Ishikawa (cell line): ENCODE measurements around the gene PRR36.

Experiments used
- CEBPB ChIP-seq: IDR thresholded peaks from 2 replicates; pipeline ENCODE4 v1.6.1; 2012
- CREB1 ChIP-seq: IDR thresholded peaks from 2 replicates; pipeline ENCODE4 v1.6.1; 2012; ENCODE audit warnings: low read depth
- EGR1 ChIP-seq: IDR thresholded peaks from 2 replicates; pipeline ENCODE4 v1.6.1; 2012
- EP300 ChIP-seq: IDR thresholded peaks from 2 replicates; pipeline ENCODE4 v1.6.1; 2012; ENCODE audit warnings: borderline replicate concordance
- FOXM1 ChIP-seq: IDR thresholded peaks from 2 replicates; pipeline ENCODE4 v1.6.1; 2012; ENCODE audit warnings: low read depth, borderline replicate concordance
- MAX ChIP-seq: IDR thresholded peaks from 2 replicates; pipeline ENCODE4 v1.6.1; 2012
- NFIC ChIP-seq: IDR thresholded peaks from 2 replicates; pipeline ENCODE4 v1.6.1; 2012
- RAD21 ChIP-seq: IDR thresholded peaks from 2 replicates; pipeline ENCODE4 v1.6.1; 2012; ENCODE audit warnings: low read depth
- REST ChIP-seq: IDR thresholded peaks from 2 replicates; pipeline ENCODE4 v1.6.1; 2012; ENCODE audit warnings: low read depth, mild to moderate bottlenecking
- TAF1 ChIP-seq: IDR thresholded peaks from 2 replicates; pipeline ENCODE4 v1.6.1; 2012; ENCODE audit warnings: low read depth, mild to moderate bottlenecking
- TCF12 ChIP-seq: IDR thresholded peaks from 2 replicates; pipeline ENCODE4 v1.6.1; 2012; ENCODE audit warnings: low read depth
- TEAD4 ChIP-seq: IDR thresholded peaks from 2 replicates; pipeline ENCODE4 v1.6.1; 2012
- YY1 ChIP-seq: IDR thresholded peaks from 2 replicates; pipeline ENCODE4 v1.6.1; 2012; ENCODE audit warnings: low read depth
- ZBTB7A ChIP-seq: IDR thresholded peaks from 2 replicates; pipeline ENCODE4 v1.6.1; 2012; ENCODE audit warnings: low read depth
- TF ChIP-seq, protein P1 (sequence below): IDR thresholded peaks from 2 replicates; pipeline ENCODE4 v1.6.1; 2012

The PRR36 gene

DNA sequence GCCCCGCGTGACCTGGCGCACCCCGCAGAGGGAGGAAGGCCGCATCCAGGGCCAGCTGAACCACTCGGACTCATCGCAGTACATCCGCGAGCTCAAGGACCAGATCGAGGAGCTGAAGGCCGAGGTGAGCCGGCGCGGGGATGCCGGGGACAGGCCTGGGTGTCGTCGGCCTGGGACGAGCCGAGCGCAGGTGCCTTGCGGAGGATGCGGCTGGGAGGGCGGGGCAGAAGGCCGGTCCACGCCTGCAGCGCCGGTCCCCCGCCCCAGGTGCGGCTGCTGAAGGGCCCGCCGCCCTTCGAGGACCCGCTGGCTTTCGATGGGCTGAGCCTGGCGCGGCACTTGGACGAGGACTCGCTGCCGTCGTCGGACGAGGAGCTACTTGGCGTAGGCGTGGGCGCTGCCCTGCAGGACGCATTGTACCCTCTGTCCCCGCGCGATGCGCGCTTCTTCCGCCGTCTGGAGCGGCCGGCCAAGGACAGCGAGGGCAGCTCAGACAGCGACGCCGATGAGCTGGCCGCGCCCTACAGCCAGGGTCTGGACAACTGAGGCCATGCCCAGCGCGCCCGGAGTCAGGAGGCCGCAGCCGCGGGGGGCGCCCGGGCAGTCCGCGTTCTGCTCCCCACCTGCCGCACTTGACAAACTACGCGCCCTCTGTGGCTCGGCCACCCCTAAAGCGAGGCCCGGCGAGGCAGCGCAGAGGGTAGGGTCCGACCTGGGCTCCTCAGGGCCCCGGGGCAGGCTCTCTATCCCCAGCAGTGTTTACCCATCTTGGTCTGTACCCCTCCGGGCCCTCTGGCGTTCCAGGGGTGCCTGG, 10.8 kb downstream of the PRR36 start:
- TF ChIP-seq REST, result no peak

GRCh38 chr19:7862413-7862951, 11.7 kb downstream of the PRR36 start:
- TF ChIP-seq TEAD4 (no peak), RAD21 (no peak), EP300 (no peak), CEBPB (no peak)

DNA sequence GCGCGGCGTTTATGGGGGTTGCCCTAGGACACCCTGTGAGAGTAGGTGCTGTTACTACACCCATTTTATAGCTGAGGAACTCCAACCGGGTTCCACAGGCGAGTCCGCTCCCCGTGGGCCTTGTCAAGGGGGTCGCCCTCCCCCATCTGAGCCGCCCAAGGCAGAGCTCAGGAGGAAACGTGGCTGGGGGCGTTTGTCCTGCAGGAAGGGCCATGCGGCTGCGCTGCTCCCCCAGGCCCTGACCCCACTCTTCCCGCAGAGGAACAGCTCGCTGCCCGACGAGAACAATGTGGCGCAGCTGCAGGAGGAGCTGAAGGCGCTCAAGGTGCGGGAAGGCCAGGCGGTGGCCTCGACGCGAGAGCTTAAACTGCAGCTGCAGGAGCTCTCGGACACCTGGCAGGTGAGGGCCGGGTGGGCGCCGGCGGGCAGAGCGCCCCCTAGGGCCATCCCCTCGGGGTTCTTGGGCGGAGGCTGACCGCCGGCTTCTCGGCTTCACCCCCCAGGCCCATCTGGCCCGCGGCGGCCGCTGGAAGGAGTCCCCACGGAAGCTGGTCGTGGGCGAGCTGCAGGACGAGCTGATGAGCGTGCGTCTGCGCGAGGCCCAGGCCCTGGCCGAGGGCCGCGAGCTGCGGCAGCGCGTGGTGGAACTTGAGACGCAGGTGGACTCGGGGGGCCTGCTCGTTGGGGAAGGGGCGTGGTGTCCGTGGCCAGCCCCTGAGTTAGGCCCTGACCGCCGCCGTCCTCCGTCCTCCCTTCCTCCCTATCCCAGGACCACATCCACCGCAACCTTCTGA, 12.4 kb downstream of the PRR36 start:
- TF ChIP-seq CREB1, result no peak
- no peak for TF ChIP-seq EP300
- no peak for TF ChIP-seq ZBTB7A
- TF ChIP-seq EGR1, result no peak
- TF ChIP-seq, protein P1, sequence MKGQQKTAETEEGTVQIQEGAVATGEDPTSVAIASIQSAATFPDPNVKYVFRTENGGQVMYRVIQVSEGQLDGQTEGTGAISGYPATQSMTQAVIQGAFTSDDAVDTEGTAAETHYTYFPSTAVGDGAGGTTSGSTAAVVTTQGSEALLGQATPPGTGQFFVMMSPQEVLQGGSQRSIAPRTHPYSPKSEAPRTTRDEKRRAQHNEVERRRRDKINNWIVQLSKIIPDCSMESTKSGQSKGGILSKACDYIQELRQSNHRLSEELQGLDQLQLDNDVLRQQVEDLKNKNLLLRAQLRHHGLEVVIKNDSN, result no peak
- no peak for TF ChIP-seq RAD21
- TF ChIP-seq CEBPB, result no peak
- TF ChIP-seq REST, result no peak
- TF ChIP-seq NFIC, result no peak
- no peak for TF ChIP-seq FOXM1
- no peak for TF ChIP-seq TCF12

- no peak for TF ChIP-seq CEBPB
- TF ChIP-seq YY1, result no peak
- no peak for TF ChIP-seq NFIC
- TF ChIP-seq EP300, result no peak
- TF ChIP-seq MAX, result no peak
Measured at GRCh38 chr19:7860714-7861618, 13.2 kb downstream of the PRR36 start.

- no peak for TF ChIP-seq FOXM1
- no peak for TF ChIP-seq CREB1
- no peak for TF ChIP-seq REST
- no peak for TF ChIP-seq TEAD4
- no peak for TF ChIP-seq EP300
- no peak for TF ChIP-seq EGR1
- no peak for TF ChIP-seq TAF1
- TF ChIP-seq RAD21, result no peak
Measured at GRCh38 chr19:7859831-7860713, 14.1 kb downstream of the PRR36 start.
